ENCODE measurements around the gene IFI27L2.

DNA sequence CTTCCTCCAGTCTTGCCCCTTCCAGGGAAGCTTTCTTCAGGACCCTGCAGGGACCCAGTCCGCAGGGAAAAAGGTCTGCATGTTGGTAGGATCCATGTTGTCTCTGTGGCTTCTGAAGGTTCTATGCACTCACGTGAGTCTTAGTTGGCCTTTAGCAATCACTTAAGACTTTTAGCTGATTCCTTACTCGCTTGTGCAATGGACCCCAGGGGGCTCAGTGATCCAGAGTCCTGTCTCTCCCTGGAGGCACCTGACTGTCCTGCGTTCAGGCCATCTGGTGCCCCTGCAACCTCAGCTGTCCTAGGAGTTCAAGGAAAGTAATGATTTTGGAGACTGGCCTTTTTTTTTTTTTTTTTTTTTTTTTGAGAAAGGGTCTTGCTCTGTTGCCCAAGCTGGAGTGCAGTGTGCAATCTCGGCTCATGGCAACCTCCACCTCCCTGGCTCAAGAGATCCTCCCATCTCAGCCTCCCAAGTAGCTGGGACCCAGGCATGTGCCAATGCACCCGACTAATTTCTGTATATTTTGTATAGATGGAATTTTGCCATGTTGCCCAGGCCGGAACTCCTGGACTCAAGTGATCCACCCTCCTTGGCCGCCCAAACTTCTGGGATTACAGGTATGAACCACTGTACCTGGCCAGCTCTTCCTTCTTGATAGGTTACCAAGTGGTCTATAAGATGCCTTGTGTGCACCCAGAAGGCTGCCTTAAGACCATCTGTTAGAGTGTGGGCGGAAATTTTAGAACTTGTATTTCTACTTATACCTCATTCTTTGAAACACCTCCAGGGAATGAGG, 4.6 kb downstream of the IFI27L2 start:
- TF ChIP-seq, protein P1, sequence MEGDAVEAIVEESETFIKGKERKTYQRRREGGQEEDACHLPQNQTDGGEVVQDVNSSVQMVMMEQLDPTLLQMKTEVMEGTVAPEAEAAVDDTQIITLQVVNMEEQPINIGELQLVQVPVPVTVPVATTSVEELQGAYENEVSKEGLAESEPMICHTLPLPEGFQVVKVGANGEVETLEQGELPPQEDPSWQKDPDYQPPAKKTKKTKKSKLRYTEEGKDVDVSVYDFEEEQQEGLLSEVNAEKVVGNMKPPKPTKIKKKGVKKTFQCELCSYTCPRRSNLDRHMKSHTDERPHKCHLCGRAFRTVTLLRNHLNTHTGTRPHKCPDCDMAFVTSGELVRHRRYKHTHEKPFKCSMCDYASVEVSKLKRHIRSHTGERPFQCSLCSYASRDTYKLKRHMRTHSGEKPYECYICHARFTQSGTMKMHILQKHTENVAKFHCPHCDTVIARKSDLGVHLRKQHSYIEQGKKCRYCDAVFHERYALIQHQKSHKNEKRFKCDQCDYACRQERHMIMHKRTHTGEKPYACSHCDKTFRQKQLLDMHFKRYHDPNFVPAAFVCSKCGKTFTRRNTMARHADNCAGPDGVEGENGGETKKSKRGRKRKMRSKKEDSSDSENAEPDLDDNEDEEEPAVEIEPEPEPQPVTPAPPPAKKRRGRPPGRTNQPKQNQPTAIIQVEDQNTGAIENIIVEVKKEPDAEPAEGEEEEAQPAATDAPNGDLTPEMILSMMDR (IDR thresholded peaks at IDR 0.05; ENCODE audit: insufficient read depth, low read length, poor library complexity, severe bottlenecking) = no peak
- TF ChIP-seq EZH2phosphoT487 (conservative IDR thresholded peaks at IDR 0.05; ENCODE audit: low read length) = no peak
